HEK293T (cell line): ENCODE data around the gene BIRC3.

Source experiments
- FOXM1 ChIP-seq: fragments of 450-650 bp; IDR thresholded peaks from 2 replicates; pipeline ENCODE4 v1.6.1; 2017; ENCODE audit warnings: mild to moderate bottlenecking, borderline replicate concordance
- SP1 ChIP-seq: fragments of 450-650 bp; IDR thresholded peaks from 2 replicates; pipeline ENCODE4 v1.6.1; 2017

GRCh38 chr11:102322560-102322959, 5.3 kb downstream of the BIRC3 start:
- TF ChIP-seq SP1 (no peak), FOXM1 (no peak)
